NT2/D1 (cell line): ENCODE results near the gene CEP290.

ENCODE experiments used
- SUZ12 ChIP-seq: IDR thresholded peaks from 2 replicates; pipeline ENCODE4 v1.6.1; 2011; ENCODE audit not compliant: insufficient read length, insufficient read depth; ENCODE audit errors: extremely low read depth
- YY1 ChIP-seq: IDR thresholded peaks from 2 replicates; pipeline ENCODE4 v1.6.1; 2011; ENCODE audit not compliant: insufficient read length, insufficient read depth
- ZNF274 ChIP-seq: IDR thresholded peaks from 2 replicates; pipeline ENCODE4 v1.6.1; 2011; ENCODE audit warnings: mild to moderate bottlenecking, low read depth, low read length

DNA sequence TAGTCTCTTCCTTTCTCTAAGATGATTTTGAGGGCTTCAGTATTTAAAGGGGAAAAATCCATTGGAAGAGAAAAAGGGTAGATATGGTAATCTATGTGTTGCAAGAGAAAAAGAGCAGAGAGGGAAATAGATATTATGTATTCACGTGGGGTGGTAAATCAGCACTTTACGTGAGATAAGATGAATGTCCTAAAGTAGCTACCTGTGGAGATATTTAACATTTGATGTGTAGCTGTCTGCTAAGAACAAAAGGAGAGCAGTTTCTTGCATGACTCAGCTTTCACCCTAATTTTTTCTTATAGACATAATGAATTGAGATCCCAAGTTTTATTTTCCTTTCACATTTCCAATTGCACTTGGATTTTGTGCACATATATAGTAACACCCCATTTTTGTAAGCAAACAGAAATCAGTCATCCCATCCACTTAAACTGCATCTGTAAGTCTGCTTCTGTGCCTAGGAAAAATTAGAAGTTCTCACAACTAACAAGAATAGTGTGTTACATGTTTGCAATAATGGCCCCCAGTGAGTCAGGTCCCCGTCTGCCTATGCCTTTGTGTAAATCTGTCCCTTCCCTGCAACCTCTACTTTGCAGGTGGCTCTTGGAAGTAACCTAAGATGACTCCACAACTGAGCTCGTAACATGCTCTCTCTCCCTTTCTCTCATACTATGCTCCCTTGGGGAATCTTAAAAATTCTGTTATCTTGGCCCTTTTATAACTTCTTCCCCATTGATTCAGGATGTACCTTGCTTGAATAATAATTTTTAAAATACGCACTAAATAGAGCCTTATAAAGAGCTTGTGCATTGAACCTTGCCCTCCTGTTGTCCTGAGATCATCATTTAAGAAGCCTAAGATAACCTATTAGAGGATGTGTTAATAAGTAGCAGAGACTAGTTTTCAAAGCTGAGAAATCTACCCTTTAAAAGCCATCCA is 3.9 kb upstream of the CEP290 start:
- TF ChIP-seq YY1 (no peak), ZNF274 (no peak), SUZ12 (no peak)
